DND-41 (cell line): ENCODE results near the gene EPC2.

Experiments
- EZH2 ChIP-seq: IDR thresholded peaks from 3 replicates; pipeline ENCODE4 v1.6.1; 2012; ENCODE audit warnings: borderline replicate concordance, low read depth, mild to moderate bottlenecking, moderate library complexity, low read length, inconsistent platforms; ENCODE audit not compliant: severe bottlenecking
- TF ChIP-seq, protein P1 (sequence below): IDR thresholded peaks from 2 replicates; pipeline ENCODE4 v1.5.1; 2012; ENCODE audit warnings: borderline replicate concordance, low read length, moderate library complexity, mild to moderate bottlenecking; ENCODE audit not compliant: poor library complexity, severe bottlenecking; ENCODE audit errors: extremely low read depth

DNA sequence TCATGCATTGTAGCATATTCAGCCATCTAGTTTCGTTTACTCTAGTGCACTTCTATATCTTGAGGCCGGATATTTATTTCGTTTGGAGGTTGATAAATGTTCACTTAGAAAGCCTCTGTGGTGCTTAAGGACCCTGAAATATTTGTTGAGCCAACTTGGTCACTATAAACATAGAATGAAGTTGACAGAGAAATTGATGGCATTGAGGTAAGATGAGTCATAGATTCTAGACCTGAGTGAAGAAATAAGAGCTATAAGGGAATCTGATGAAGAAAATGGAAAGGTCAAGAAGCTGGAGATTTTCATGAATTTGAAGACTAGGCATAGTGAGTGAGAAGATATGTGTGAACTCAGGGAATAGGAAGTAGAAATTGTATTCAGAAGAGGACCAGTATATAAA is 35.9 kb downstream of the EPC2 start:
- TF ChIP-seq, protein P1, sequence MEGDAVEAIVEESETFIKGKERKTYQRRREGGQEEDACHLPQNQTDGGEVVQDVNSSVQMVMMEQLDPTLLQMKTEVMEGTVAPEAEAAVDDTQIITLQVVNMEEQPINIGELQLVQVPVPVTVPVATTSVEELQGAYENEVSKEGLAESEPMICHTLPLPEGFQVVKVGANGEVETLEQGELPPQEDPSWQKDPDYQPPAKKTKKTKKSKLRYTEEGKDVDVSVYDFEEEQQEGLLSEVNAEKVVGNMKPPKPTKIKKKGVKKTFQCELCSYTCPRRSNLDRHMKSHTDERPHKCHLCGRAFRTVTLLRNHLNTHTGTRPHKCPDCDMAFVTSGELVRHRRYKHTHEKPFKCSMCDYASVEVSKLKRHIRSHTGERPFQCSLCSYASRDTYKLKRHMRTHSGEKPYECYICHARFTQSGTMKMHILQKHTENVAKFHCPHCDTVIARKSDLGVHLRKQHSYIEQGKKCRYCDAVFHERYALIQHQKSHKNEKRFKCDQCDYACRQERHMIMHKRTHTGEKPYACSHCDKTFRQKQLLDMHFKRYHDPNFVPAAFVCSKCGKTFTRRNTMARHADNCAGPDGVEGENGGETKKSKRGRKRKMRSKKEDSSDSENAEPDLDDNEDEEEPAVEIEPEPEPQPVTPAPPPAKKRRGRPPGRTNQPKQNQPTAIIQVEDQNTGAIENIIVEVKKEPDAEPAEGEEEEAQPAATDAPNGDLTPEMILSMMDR, result no peak
- TF ChIP-seq EZH2, result no peak
